GM12878 (cell line): ENCODE data around the gene BICC1. TPM values are rescaled to one million over a fixed set of nuclear protein-coding genes. Genes with fewer than 3 reads are reported as not detected.

Source experiments
- ATAC-seq: fragments of 200-7000 bp; cut with Tn5 transposase; 3 replicates; pipeline ENCODE4 v1.9.1; 2020; ENCODE audit warnings: mild to moderate bottlenecking, moderate library complexity
- BruUV-seq: library from RNA; stranded (reverse); fragments of 400-500 nt; replicated peaks from 2 replicates; lab custom pipeline; 2021; lab: Mats Ljungman, UMichigan
- CTCF ChIA-PET: fragments of 300-600 bp; sonication (Branson Sonifier 250); formaldehyde crosslinking; extraction: SDS; loops from one replicate; lab custom pipeline; 2021; ENCODE audit warnings: inconsistent platforms; lab: Yijun Ruan, JAX
- POLR2A ChIA-PET: fragments of 350-600 bp; formaldehyde crosslinking; extraction: SDS; loops from one replicate; lab custom pipeline; 2021; ENCODE audit warnings: inconsistent platforms; lab: Charles Lee
- RAD21 ChIA-PET: fragments of 300-600 bp; sonication (Branson Sonifier 250); formaldehyde crosslinking; loops from one replicate; lab custom pipeline; 2023; ENCODE audit warnings: antibody characterized with exemption; ENCODE audit not compliant: unreplicated experiment; lab: Charles Lee
- SMC1A ChIA-PET: fragments of 300-600 bp; sonication (Branson Sonifier 250); formaldehyde crosslinking; loops from one replicate; lab custom pipeline; 2023; ENCODE audit not compliant: unreplicated experiment, uncharacterized antibody; lab: Charles Lee
- DNase-seq: peaks from one replicate; pipeline ENCODE4 v3.0.0-alpha.2; 2011; ENCODE audit warnings: low read depth, low spot score
- FAIRE-seq: peaks from 3 replicates; lab custom pipeline; 2011; peaks lifted over from hg19 to GRCh38; lab: Jason Lieb, UNC
- H2AFZ ChIP-seq: 2 replicates; pipeline ENCODE4 v1.6.0; 2011; ENCODE audit warnings: low read depth, low read length, control low read depth; ENCODE audit not compliant: control insufficient read depth
- H3K27ac ChIP-seq: 2 replicates; pipeline ENCODE4 v1.5.1; 2011; ENCODE audit warnings: control low read depth; ENCODE audit not compliant: control insufficient read depth, insufficient read depth
- H3K27me3 ChIP-seq, 2 experiments: replicated peaks in 1 of 2; 2 replicates each; pipeline versions ENCODE4 v1.6.0 to v1.6.1; 2011; ENCODE audit warnings: low read length in 1 of 2; ENCODE audit not compliant: control insufficient read depth in 2 of 2, insufficient read depth in 2 of 2
- H3K36me3 ChIP-seq, 2 experiments: 2 replicates each; pipeline ENCODE4 v1.5.1; 2011; ENCODE audit warnings: low read length in 1 of 2; ENCODE audit not compliant: control insufficient read depth in 2 of 2, insufficient read depth in 2 of 2
- H3K4me1 ChIP-seq: 2 replicates; pipeline ENCODE4 v1.6.1; 2011; ENCODE audit warnings: mild to moderate bottlenecking, low read length, moderate library complexity, mixed read lengths; ENCODE audit not compliant: control insufficient read depth, insufficient read depth
- H3K4me2 ChIP-seq: 2 replicates; pipeline ENCODE4 v1.6.0; 2011; ENCODE audit warnings: control low read depth; ENCODE audit not compliant: control insufficient read depth, insufficient read depth
- H3K4me3 ChIP-seq: fragments of 200-600 bp; sonication (generic); 2 replicates; pipeline ENCODE4 v1.5.1; 2016
- H3K79me2 ChIP-seq: 2 replicates; pipeline ENCODE4 v1.6.0; 2011; ENCODE audit warnings: low read length; ENCODE audit not compliant: control insufficient read depth, insufficient read depth
- H3K9ac ChIP-seq: 2 replicates; pipeline ENCODE4 v1.8.0; 2011; ENCODE audit warnings: low read length, control low read depth, mixed read lengths; ENCODE audit not compliant: control insufficient read depth, insufficient read depth
- H3K9me3 ChIP-seq: replicated peaks from 3 replicates; pipeline ENCODE4 v1.5.1; 2011; ENCODE audit warnings: mild to moderate bottlenecking, low read length; ENCODE audit not compliant: control insufficient read depth, insufficient read depth
- H4K20me1 ChIP-seq: 2 replicates; pipeline ENCODE4 v1.6.0; 2011; ENCODE audit not compliant: control insufficient read depth, insufficient read depth
- BRCA1 ChIP-seq: IDR thresholded peaks from 2 replicates; pipeline ENCODE4 v1.6.1; 2011; ENCODE audit warnings: low read depth, low read length, improper control_type of control experiment
- PAX5 ChIP-seq: IDR thresholded peaks from 2 replicates; pipeline ENCODE4 v1.6.1; 2011; ENCODE audit warnings: low read depth, low read length, borderline replicate concordance
- POLR2AphosphoS2 ChIP-seq: IDR thresholded peaks from 2 replicates; pipeline ENCODE4 v1.6.1; 2011; ENCODE audit warnings: low read depth, mild to moderate bottlenecking, low read length, improper control_type of control experiment, moderate library complexity
- RELA ChIP-seq: fragments of 450-650 bp; IDR thresholded peaks from 2 replicates; pipeline ENCODE4 v1.8.0; 2014; ENCODE audit warnings: borderline replicate concordance; ENCODE audit not compliant: partially characterized antibody
- SIX5 ChIP-seq: IDR thresholded peaks from 2 replicates; pipeline ENCODE4 v1.6.1; 2011; ENCODE audit warnings: mild to moderate bottlenecking, low read depth, low read length, moderate library complexity; ENCODE audit not compliant: severe bottlenecking
- SRF ChIP-seq, 2 experiments: IDR thresholded peaks; 2 replicates each; pipeline ENCODE4 v1.6.1; 2011; ENCODE audit warnings: low read depth in 2 of 2, low read length in 2 of 2, mild to moderate bottlenecking in 1 of 2, moderate library complexity in 1 of 2
- TCF7 ChIP-seq: IDR thresholded peaks from 2 replicates; pipeline ENCODE4 v1.6.1; 2014; ENCODE audit warnings: antibody characterized with exemption, borderline replicate concordance
- WGBS: methylation state at CpG from one replicate; pipeline ENCODE4 v1.1.6; 2016; ENCODE audit warnings: low lambda C conversion rate; ENCODE audit not compliant: insufficient replicate concordance, insufficient coverage; ENCODE audit errors: missing lambda C conversion rate; 5-methylcytosine and 5-hydroxymethylcytosine counted together
- in situ Hi-C: fragments of 300-500 bp; cut with MboI; formaldehyde crosslinking; loops from 9 replicates; pipeline ENCODE4 v1.14.3; 2018; ENCODE audit warnings: mixed read lengths
- intact Hi-C: fragments of 100-400 bp; cut with micrococcal nuclease; formaldehyde crosslinking; loops from one replicate; pipeline ENCODE4 v1.14.2; 2022; ENCODE audit not compliant: unreplicated experiment
- polyA plus RNA-seq, 11 experiments: library from polyadenylated mRNA; depleted of rRNA in 4 of 11; unstranded in 6 of 11; stranded (reverse) in 5 of 11; fragments of >200 nt; fragmentation: Nextera tagmentation in 4 of 11; fragmentation: Illumina TruSeq in 1 of 11; extraction: Ambion mirVana in 4 of 11; extraction: Trizol in 1 of 11; gene quantifications; 1 replicate in 1 of 11; 2 replicates in 10 of 11; pipeline versions ENCODE4 v1.2.1 to v1.2.3, GENCODE V29; 2011 to 2016; ENCODE audit warnings: inconsistent platforms in 2 of 11, missing spikeins in 2 of 11, low read depth in 1 of 11
- total RNA-seq, 4 experiments: library from RNA; depleted of rRNA in 3 of 4; stranded (reverse); fragments of >200 nt in 3 of 4; fragmentation: Illumina TruSeq in 1 of 4; extraction: Trizol in 1 of 4; gene quantifications; 2 replicates each; pipeline versions ENCODE4 v1.2.1 to v1.2.3, GENCODE V29; 2013 to 2021
- TF ChIP-seq, protein P1 (sequence below): fragments of 450-650 bp; IDR thresholded peaks from 2 replicates; pipeline ENCODE4 v1.6.1; 2017; ENCODE audit warnings: low read depth, mild to moderate bottlenecking, moderate library complexity
- TF ChIP-seq, protein P2 (sequence below): IDR thresholded peaks from 2 replicates; pipeline ENCODE4 v1.6.1; 2011; ENCODE audit warnings: low read depth, low read length, improper control_type of control experiment, borderline replicate concordance
- TF ChIP-seq, protein P3 (sequence below): fragments of 450-650 bp; conservative IDR thresholded peaks from 2 replicates; pipeline ENCODE4 v1.6.1; 2017; ENCODE audit warnings: mild to moderate bottlenecking, moderate library complexity

The BICC1 gene
- total and polyA plus RNA-seq, 10 of the 15 experiments (the other 5 are each of a cell fraction or from before 2014, with no cell fraction given) = 0.01 to 0.10 (median 0.04) TPM; not detected in 5

DNA sequence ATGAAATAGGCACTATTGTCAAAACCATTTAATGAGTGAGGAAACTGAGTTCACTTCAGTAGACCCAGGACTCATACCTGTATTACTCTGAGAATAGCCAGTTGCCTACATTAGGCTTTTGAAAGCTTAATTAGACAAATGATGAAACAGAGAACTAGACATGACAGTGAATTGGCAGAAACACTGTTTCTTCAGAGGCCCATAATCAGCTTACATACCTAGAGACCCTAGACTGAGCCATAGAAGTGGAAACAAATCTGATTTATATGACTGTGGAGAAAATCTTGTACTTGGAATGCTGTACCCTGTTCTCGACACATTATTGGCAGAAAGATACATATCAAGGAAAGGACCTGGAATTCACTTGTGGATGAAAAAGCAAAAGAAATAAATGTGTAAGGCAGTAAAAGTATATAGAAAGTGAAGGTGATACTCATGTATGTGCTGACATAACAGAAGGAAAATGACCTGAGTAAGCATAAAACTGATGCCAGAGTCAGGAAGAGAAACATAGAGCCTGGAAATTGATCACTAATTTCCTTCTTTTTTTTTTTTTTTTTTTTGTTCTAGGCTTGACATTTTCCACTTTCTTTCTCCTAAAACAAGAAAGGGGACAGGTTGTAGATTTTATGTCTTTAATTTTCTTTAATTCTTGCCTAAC lies 251.5 kb downstream of the BICC1 start:
- intact Hi-C loops = no loop called here
- H3K27me3 ChIP-seq = no peaks in the 10 kb centered on the region; a peak in 1 of 4 replicates
- ChIA-PET CTCF (no interaction called here), SMC1A (interaction anchor here (0.6 kb wide), 1 partner anchor 1882 kb away, joined by 3 read pairs; no protein-coding TSS in a partner anchor), RAD21 (no interaction called here), POLR2A (interaction anchor here (0.5 kb wide), 1 partner anchor 1703 kb away, joined by 4 read pairs; no protein-coding TSS in a partner anchor)
- H3K9ac ChIP-seq = no peak overlapping the region
- 57% methylated on average over 1 of the region's 1 CpG for WGBS
- in situ Hi-C loops = no loop called here
- FAIRE-seq (no peak), DNase-seq (no peak), ATAC-seq (no peak)
- no peaks in the 10 kb centered on the region for H3K9me3 ChIP-seq
- H4K20me1 ChIP-seq = no peaks in the 10 kb centered on the region
- BruUV-seq = no TSS peak
- TF ChIP-seq RELA = no peak
- no peak overlapping the region for H3K4me2 ChIP-seq
- no peak overlapping the region for H3K4me3 ChIP-seq
- H3K36me3 ChIP-seq = no peaks in the 10 kb centered on the region
- no peaks in the 10 kb centered on the region for H3K4me1 ChIP-seq
- H2AFZ ChIP-seq = no peak overlapping the region
- H3K79me2 ChIP-seq = no peaks in the 10 kb centered on the region
- no peak overlapping the region for H3K27ac ChIP-seq

DNA sequence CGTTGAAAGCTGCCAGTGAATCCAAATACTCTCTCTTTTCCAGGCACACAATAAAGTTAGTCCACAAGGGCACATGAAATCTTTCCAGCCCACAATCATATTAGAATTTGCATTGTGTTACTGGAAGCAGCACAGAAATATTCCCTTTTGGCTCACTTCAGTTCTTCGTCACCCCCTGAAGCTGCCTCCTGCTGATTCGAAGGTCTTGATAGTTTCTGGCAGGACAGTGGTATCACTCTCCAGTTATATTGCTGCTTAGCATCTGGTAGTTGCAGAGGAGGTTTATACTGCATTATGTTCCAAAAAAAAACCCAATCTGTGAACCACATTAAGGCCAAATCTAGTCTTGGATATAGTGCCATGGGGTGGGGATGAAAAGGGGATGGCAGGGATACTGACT lies 253.2 kb downstream of the BICC1 start:
- H3K27ac ChIP-seq = no peak overlapping the region
- BruUV-seq = no TSS peak
- WGBS = 0% methylated on average over 3 of the region's 3 CpGs
- H3K79me2 ChIP-seq = no peaks in the 10 kb centered on the region
- no peaks in the 10 kb centered on the region for H3K9me3 ChIP-seq
- H3K36me3 ChIP-seq = no peaks in the 10 kb centered on the region
- FAIRE-seq (no peak), ATAC-seq (no peak), DNase-seq (no peak)
- H4K20me1 ChIP-seq = no peaks in the 10 kb centered on the region
- ChIA-PET CTCF (no interaction called here), SMC1A (no interaction called here), RAD21 (no interaction called here), POLR2A (interaction anchor here (1.1 kb wide), 1 partner anchor 19 kb away, joined by 3 read pairs; no protein-coding TSS in a partner anchor)
- no peaks in the 10 kb centered on the region; a peak in 1 of 4 replicates for H3K27me3 ChIP-seq
- TF ChIP-seq, protein P1, sequence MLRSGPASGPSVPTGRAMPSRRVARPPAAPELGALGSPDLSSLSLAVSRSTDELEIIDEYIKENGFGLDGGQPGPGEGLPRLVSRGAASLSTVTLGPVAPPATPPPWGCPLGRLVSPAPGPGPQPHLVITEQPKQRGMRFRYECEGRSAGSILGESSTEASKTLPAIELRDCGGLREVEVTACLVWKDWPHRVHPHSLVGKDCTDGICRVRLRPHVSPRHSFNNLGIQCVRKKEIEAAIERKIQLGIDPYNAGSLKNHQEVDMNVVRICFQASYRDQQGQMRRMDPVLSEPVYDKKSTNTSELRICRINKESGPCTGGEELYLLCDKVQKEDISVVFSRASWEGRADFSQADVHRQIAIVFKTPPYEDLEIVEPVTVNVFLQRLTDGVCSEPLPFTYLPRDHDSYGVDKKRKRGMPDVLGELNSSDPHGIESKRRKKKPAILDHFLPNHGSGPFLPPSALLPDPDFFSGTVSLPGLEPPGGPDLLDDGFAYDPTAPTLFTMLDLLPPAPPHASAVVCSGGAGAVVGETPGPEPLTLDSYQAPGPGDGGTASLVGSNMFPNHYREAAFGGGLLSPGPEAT = no peak
- TF ChIP-seq TCF7 (no peak), PAX5 (no peak), SRF (IDR thresholded peaks at IDR 0.05; ENCODE audit: low read depth in 2 of 2, low read length in 2 of 2) (no peak), POLR2AphosphoS2 (no peak), BRCA1 (no peak), SIX5 (no peak)
- TF ChIP-seq, protein P2, sequence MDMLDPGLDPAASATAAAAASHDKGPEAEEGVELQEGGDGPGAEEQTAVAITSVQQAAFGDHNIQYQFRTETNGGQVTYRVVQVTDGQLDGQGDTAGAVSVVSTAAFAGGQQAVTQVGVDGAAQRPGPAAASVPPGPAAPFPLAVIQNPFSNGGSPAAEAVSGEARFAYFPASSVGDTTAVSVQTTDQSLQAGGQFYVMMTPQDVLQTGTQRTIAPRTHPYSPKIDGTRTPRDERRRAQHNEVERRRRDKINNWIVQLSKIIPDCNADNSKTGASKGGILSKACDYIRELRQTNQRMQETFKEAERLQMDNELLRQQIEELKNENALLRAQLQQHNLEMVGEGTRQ = no peak
- TF ChIP-seq, protein P3, sequence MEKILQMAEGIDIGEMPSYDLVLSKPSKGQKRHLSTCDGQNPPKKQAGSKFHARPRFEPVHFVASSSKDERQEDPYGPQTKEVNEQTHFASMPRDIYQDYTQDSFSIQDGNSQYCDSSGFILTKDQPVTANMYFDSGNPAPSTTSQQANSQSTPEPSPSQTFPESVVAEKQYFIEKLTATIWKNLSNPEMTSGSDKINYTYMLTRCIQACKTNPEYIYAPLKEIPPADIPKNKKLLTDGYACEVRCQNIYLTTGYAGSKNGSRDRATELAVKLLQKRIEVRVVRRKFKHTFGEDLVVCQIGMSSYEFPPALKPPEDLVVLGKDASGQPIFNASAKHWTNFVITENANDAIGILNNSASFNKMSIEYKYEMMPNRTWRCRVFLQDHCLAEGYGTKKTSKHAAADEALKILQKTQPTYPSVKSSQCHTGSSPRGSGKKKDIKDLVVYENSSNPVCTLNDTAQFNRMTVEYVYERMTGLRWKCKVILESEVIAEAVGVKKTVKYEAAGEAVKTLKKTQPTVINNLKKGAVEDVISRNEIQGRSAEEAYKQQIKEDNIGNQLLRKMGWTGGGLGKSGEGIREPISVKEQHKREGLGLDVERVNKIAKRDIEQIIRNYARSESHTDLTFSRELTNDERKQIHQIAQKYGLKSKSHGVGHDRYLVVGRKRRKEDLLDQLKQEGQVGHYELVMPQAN = no peak
- H3K9ac ChIP-seq = no peak overlapping the region
- H3K4me2 ChIP-seq = no peak overlapping the region
- no peak overlapping the region for H2AFZ ChIP-seq
- no peak overlapping the region for H3K4me3 ChIP-seq
- H3K4me1 ChIP-seq = no peaks in the 10 kb centered on the region
- in situ Hi-C loops (no loop called here), intact Hi-C loops (no loop called here)
